ENCODE data around the gene PTCH2. TPM values are rescaled to one million over a fixed set of nuclear protein-coding genes. Genes with fewer than 3 reads are reported as not detected.
A peak's percentile ranks its signal among the peaks of the same experiment; 100 is the strongest.

PTCH2 gene
- total RNA-seq, 1 donor from 2014 or later: not detected

DNA sequence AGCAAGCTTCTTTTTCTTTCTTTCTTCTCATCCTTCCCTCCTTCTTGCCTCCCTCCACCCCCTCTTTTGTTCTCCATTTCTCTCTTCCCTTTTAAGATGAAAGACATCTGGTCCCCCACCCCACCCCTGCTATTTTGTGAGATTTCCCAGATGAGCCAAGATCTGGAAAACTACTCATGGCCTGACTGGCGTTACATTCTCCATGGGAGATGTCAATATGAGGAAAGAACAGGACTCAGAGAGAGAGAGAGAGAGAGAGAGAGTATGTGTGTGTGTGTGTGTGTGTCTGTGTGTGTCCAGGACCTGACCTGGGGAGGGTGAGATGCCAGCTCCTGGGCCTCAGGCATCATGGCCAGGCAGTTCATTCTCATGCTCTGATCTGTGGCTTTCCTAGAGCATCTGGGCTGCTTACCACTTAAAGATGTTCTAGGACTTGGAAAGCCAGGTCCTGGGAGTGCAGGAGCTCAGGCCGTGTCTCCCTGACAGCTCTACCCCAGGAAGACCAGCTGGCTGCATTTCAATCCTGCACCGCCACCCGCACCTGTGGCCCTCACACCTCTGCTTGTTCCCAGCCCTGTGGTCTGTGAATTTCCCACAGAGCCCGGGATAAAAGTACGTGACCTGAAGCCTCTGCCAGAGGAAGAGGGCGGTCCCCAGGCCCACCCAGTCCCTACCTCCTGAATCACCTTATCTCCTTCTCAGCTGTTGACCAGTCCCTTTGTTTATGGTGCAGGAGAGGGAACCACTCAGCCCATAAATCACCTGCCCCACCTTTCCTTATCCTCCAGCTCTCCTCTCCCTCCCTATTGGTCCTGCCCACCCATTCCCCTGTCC lies 51.9 kb downstream of the PTCH2 start:
- Histone ChIP-seq H3K27me3 (no peaks in the 10 kb centered on the region), H3K9me3 (no peaks in the 10 kb centered on the region), H3K36me3 (no peaks in the 10 kb centered on the region), H3K4me1 (no peaks in the 10 kb centered on the region), H3K4me3 (no peak overlapping the region), H3K27ac (no peak overlapping the region)
- no peak for TF ChIP-seq CTCF (IDR thresholded peaks at IDR 0.05)
- no peak for DNase-seq (ENCODE audit: low spot score in 2 of 2)
- intact Hi-C loops (cut with DNase I): no loop called here

GRCh38 chr1:44788120-44788860 lies 54.8 kb downstream of the PTCH2 start, which contains the start of gene BEST4:
Gene BEST4, minus strand, starts transcription at chr1:44788170. Its CDS starts 465 bp downstream, at chr1:44787705.
- H3K27me3 ChIP-seq: no peaks in the 10 kb centered on the region
- TF ChIP-seq CTCF (IDR thresholded peaks at IDR 0.05): no peak
- no peaks in the 10 kb centered on the region for H3K9me3 ChIP-seq
- peak within 1 kb of the TSS; percentile 66 to 85 for H3K27ac ChIP-seq
- H3K4me1 ChIP-seq: peaks cover 8 to 17% of the 10 kb centered on the region in 2 donors
- H3K4me3 ChIP-seq: no peak within 1 kb of the TSS
- intact Hi-C loops (cut with DNase I): loop anchor here (5.0 kb wide), 1 partner anchor 224 kb away; the partner anchor contains the start of genes HECTD3 and UROD
- H3K36me3 ChIP-seq: no peaks in the 10 kb centered on the region
- no peak for DNase-seq (ENCODE audit: low spot score in 2 of 2)

GRCh38 chr1:44787506-44787905 lies 55.5 kb downstream of the PTCH2 start:
- Histone ChIP-seq H3K9me3 (no peaks in the 10 kb centered on the region), H3K36me3 (no peaks in the 10 kb centered on the region), H3K27ac (peak overlapping the region; percentile 3 to 85), H3K27me3 (no peaks in the 10 kb centered on the region), H3K4me1 (peaks cover 8 to 17% of the 10 kb centered on the region in 2 donors), H3K4me3 (no peak overlapping the region)
- no peak for TF ChIP-seq CTCF (IDR thresholded peaks at IDR 0.05)
- no peak for DNase-seq (ENCODE audit: low spot score in 2 of 2)
- intact Hi-C loops (cut with DNase I): loop anchor here (5.0 kb wide), 1 partner anchor 225 kb away; the partner anchor contains the start of genes HECTD3 and UROD

DNA sequence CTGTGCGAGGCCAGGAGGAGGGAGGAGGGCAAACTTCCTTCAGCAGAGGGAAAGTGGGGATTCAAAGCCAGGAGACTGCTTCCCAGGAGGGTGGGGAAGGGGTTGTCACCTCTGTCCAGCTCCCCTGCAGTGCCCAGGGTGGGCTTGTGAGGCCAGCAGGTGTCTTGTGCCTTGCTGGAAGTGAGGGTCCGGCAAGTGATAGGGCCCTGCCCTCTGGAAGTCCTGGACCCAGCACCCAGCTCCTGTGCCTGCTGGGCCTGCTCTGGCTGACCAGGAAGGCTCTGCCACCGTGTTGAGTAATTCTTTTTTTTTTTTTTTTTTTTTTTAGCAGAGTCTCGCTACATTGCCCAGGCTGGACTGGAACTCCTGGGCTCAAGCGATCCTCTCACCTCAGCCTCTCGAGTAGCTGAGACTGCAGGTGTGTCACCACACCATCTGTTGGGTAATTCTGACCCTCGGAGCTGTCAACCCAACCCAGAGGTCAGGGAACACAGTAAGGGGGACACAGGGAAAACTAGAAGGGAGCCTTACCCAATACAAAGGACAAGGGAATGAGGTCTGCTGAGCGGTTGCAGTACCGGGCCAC lies 56.1 kb downstream of the PTCH2 start:
- peak overlapping the region; percentile 66 to 85 for H3K27ac ChIP-seq
- peak overlapping the region in 1 of 2 donors; percentile 79 for H3K4me3 ChIP-seq
- no peaks in the 10 kb centered on the region for H3K9me3 ChIP-seq
- no peak for DNase-seq (ENCODE audit: low spot score in 2 of 2)
- H3K36me3 ChIP-seq: no peaks in the 10 kb centered on the region
- intact Hi-C loops (cut with DNase I): loop anchor here (5.0 kb wide), 1 partner anchor 225 kb away; the partner anchor contains the start of genes HECTD3 and UROD
- H3K4me1 ChIP-seq: peaks cover 8 to 17% of the 10 kb centered on the region in 2 donors
- no peaks in the 10 kb centered on the region for H3K27me3 ChIP-seq
- no peak for TF ChIP-seq CTCF (IDR thresholded peaks at IDR 0.05)

DNA sequence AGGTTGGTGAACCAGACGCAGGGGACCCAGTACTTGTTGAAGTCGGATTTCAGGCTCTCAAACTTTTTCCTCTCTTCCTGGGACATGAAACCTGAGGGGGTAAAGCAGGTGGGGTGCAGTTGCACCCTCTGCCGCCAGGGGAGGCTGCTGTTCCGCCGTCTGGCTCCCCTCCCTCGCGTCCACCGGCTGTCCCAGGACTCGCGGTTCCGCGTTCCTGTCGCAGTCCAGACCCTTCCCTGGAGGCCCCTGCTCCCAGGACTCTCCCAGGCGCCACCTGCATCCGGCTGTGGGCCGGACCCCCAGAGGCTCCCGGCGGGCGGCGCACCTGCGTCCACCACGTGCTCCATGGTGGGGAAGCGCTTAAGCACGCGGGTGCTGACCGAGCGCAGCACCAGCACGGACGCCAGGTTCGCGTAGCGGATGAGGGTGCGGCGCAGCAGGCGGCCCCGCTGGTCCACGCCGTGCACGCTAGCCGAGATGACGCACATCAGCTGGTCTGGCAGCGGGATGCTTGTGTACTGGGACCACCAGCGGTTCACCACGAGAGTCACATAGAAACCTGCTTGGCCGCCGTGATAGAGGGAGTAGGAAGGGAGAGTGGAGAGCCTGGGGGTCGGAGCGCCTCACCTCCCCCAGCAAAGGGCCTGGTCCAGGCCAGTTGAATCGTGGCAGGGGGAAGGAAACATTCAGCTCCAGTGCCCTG lies 56.8 kb downstream of the PTCH2 start:
- Histone ChIP-seq H3K9me3 (no peaks in the 10 kb centered on the region), H3K36me3 (no peaks in the 10 kb centered on the region), H3K27ac (peak overlapping the region; percentile 66 to 85), H3K27me3 (no peaks in the 10 kb centered on the region), H3K4me1 (peaks cover 8 to 17% of the 10 kb centered on the region in 2 donors), H3K4me3 (peak overlapping the region; percentile 55 to 79)
- peak in 1 of 2 donors; percentile 84 for DNase-seq (ENCODE audit: low spot score in 2 of 2)
- TF ChIP-seq CTCF (IDR thresholded peaks at IDR 0.05): peak; percentile 99 to 100 (median 99)
- intact Hi-C loops (cut with DNase I): loop anchor here (5.0 kb wide), 1 partner anchor 226 kb away; the partner anchor contains the start of genes HECTD3 and UROD

All from ascending aorta (tissue), 2 donors.